ENCODE results near the gene ZNF559.
A peak's percentile ranks its signal among the peaks of the same experiment; 100 is the strongest.
"Not testable (repeated sequence)": the region's sequence is repeated elsewhere in the genome, so short reads cannot be mapped to it uniquely, and the experiment has no call there.

Gene ZNF559

DNA sequence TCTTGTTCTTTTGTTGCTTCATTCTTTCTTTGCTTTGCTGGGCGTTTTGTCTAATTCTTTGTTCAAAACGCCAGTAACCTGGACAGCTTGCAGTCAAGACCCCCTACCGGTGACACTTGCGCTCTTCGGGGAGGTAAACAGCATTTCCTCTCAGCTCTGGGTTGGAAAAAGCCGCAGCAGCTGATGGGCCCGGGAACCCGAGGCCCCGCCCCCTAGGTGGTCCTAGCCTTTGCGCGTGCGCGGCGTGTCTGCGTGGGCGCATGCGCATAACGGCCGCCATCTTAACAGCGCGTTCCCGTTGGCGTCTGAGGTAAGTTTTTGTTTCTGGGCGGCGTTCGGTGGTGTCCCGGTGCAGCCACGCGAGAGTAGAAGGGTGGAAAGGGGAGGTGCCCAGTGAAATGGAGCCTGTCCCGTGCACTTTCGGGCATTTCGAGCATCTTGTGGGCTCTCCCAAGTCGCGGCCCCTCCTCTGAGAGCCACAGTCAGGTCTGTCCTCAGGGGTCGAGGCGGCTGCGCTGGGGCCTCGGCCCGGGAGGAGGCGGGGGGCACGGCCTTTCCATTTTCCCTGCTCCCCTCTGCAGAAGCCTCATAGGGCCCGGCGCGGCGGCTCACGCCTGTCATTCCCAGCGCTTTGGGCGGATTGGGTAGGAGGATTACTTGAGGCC lies at the start of gene ZNF559:
TSS of gene ZNF559 (plus strand) at position 261 of the 665 bp plus-strand sequence. CDS start 14,371 bp downstream, outside the sequence.
- peak; percentile 97 for DNase-seq

GRCh38 chr19:9283485-9283884 lies 40.5 kb upstream of the ZNF559 start:
- DNase-seq: peak; percentile 7

DNA sequence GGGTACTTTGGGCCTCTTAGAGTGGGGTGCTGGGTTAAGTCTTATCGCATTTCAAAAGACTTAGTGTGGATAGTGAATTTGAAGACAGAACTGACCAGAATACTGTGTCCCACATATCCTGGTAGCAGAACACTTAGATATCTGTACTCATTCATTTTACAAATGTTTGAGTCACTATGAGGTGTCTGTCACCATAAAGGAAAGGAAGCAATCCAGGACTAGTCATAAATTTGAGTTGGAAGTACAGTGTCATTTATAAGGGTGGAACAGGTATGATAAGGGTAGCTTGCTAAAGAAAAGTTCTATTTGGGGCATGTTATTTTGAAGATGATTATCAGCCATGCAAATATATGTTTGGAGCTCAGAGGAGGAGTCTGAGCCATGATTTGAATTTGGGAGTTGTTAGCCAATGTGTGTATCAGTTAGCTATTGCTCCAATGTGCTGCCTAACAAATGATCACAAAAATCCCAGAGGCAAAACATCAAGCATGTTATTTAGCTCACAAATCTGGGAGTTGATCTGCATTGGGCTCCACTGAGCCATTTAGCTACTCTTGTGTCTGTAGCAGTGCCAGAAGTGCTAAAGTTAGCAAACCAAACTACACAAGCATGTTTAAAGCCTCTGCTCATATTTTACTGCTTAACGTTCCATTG lies 34.6 kb upstream of the ZNF559 start:
- no peak for DNase-seq

DNA sequence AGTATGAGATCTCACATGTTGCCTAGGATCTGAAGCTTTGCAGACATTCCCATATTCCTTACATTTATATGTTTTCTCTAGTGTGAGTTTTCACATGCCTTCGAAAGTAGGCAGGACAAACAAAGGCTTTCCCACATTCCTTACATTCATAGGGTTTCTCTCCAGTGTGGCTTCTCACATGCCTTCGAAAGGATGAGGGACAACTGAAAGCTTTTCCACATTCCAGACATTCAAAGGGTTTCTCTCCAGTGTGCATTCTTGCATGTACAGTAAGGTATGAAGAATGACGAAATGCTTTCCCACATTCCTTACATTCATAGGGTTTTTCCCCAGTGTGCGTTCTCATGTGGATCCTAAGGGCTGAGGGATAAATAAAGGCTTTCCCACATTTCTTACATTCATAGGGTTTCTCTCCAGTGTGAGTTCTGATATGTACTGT lies 28.5 kb upstream of the ZNF559 start:
- no peak for DNase-seq

DNA sequence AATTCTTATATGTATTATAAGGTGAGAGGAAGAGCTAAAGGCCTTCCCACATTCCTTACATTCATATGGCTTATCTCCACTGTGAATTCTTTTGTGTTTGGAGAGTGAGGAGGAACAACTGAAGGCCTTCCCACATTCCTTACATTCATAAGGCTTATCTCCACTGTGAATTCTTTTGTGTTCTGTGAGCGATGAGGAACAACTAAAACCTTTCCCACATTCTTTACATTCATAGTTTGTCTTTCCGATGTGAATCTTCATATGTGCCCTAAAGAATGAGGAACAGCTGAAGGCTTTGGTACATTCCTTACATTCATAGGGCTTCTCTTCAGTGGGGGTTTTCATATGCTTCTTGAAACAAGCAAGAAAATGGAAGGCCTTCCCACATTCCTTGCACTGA lies 27.6 kb upstream of the ZNF559 start:
- DNase-seq: no peak

- DNase-seq: no peak
Measured at GRCh38 chr19:9306443-9306842, 17.5 kb upstream of the ZNF559 start.

DNA sequence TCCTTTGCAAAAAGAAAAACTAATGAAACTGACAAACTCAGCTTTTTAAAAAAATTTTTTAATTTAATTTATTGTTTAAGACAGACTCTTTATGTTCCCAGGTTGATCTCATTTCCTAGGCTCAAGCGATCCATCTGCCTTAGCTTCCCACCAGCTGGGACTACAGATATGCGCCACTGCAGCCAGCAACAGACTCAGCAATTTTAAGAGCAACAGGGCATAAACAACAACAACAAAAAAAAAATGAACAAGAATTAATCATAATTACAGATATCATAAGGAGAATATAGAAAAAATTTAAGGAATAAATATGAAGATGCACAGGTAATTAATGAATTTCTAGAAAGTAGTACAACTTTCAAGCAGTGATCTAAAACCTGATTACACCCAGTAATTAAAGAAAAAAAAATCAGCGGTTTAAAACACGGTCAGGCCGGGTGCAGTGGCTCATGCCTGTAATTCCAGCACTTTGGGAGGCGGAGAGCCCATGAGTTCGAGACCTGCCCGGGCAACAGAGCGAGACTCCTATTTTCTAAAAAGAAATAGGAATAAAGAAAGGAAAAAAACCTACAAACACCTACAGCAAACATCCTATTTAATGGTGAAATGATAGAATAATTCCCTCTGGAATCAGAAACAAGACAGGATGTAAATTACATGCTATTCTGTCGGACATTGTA lies 15.7 kb upstream of the ZNF559 start:
- no peak for DNase-seq

DNA sequence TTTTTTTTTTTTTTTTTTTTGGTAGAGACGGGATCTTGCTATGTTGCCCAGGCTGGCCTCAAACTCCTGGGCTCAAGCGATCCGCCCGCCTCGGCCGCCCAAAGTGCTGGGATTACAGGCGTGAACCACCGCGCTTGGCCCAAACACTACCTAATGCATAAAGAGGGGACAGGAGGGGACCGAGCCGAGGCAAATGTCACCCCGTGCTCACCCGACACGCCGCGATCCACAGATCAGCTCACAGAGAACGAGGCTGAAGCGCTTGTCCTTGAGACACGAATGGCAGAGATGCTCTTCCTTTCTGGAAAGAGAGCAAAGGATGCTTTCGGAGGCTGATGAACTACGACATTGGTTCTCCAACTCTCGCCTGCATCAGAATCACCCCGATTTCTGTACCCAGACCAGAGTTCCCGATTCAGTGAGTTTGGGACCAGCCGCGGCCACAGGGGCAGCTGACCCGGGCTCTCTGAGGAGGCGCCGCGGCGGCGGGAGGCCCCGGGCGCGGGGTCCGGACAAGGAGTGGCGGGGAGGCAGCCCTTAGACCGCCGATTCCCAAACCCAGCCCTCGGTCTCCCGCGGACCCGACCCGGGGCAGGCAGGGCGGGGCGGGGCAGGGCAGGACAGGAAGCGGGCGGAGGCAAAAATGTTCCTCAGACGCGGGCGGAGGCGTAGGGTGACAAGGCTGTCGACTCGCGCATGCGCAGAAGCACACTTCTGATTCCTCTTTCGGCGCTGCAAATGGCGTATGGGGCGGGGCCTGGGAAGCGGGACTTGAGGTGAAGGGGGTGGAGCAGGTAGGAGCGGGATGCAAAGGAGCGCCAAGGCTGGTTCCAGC lies 14.6 kb upstream of the ZNF559 start, which contains the start of gene ZNF699:
TSS of gene ZNF699 (minus strand) at position 700 of the 835 bp plus-strand sequence. CDS start 4,719 bp downstream, outside the sequence.
- peak; percentile 98 for DNase-seq

DNA sequence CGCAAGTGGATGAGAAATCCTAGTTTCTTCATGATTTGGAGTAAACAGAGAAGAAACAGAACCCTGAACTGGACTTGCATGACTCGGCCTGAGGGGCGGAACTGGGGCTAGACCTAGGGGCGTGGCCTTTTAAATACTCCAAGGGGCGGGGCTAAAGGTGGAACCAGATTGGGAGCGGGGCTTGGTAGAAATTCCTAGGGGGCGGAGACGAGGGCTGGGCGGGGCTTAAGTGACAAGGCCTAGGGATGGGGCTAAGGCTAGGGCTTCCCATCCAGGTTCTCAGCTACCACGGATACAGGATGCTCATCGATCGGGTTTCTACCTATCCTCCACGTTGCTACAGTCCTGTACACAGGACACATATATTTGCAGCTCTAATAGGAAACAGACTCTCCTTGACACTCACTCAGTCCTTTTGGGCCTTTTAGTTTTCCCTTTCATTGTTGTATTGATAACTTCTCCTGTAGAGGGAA lies 14.0 kb upstream of the ZNF559 start:
- DNase-seq: no peak

DNA sequence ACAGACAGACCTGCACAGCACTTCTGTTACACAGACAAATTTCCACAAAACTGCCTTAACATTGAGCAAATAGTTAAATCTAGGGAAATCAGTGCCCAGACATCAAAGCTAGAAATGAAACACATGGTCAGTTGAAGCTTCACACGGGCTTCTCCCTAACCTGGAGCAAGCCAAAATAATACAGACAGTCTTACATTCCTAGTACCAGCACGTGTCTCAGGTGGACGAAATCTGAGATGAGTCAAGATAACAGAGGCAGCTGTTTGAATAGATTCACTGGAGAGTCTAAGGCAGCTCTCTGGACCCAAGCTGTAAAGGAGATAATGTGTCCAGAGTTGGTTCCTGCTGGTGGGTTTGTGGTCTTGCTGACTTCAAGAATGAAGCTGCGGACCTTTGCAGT lies 10.2 kb upstream of the ZNF559 start:
- DNase-seq: no peak

- DNase-seq: no peak
Measured at GRCh38 chr19:9321338-9321737, 2.6 kb upstream of the ZNF559 start.

DNA sequence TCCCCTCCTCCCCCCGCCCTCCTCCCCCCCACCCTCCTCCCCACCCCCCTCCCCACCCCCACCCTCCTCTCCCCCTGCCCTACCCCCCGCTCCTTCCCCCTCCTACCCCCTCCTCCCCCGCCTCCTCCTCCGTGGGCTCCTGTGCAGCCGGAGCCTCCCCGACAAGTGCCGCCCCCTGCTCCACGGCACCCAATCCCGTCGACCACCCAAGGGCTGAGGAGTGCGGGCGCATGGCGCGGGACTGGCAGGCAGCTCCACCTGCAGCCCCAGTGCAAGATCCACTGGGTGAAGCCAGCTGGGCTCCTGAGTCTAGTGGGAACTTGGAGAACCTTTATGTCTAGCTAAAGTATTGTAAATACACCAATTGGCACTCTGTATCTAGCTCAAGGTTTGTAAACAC lies 2.2 kb upstream of the ZNF559 start:
- DNase-seq: not testable (repeated sequence)

- not testable (repeated sequence) for DNase-seq
Measured at GRCh38 chr19:9322201-9322600, 1.8 kb upstream of the ZNF559 start.

DNA sequence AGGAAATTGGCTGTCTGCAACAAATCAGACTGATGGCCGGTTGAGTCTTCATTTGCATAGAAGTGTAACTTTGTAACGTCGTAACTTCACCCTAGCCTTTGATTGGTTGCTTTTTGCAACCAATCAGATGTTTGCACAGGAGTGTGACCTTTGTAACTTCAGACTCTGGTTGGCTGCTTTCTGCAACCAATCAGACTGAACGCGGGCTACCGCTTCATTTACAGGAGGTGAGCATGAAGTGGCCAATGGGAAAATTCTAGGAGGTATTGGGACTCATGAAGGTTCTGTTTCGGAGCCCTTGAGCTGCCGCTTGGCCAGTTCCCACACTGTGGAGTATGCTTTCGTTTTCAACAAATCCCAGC lies 441 bp upstream of the ZNF559 start:
- DNase-seq: peak; percentile 80

DNA sequence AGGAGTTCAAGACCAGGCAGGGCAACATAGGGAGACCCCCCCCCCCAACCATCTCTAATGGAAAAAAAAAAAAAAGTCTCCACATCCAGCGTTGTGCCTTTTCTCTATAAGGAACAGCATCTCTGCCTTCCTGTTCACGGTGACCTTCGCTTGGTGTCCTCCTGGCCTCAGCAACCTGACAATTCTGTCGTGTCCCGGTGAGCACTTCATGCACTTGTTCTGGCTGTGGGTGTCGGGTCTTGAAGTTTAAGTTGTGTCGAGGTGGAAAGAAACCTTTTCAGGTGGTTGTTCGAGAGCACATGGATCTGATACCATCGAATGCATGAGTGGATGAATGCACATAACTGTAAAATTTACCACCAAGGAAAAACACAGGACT lies 594 bp downstream of the ZNF559 start:
- DNase-seq: no peak

DNA sequence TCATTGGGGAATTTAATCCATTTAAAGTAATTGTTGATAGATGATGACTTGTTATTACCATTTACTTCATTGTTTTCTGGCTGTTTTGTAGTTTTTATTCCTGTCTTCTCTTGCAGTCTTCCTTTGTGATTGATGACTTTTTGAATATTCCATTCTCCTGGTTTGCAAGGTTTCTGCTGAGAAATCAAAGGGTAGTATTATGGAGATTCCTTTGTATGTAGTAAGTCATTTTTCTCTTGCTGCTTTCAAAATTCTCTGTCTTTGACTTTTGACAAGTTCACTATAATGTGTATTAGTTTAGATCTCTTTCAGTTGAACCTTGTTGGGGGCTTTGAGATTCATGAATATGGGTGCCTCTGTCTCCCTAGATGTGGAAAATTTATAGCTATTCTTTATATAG lies 6.0 kb downstream of the ZNF559 start:
- no peak for DNase-seq

DNA sequence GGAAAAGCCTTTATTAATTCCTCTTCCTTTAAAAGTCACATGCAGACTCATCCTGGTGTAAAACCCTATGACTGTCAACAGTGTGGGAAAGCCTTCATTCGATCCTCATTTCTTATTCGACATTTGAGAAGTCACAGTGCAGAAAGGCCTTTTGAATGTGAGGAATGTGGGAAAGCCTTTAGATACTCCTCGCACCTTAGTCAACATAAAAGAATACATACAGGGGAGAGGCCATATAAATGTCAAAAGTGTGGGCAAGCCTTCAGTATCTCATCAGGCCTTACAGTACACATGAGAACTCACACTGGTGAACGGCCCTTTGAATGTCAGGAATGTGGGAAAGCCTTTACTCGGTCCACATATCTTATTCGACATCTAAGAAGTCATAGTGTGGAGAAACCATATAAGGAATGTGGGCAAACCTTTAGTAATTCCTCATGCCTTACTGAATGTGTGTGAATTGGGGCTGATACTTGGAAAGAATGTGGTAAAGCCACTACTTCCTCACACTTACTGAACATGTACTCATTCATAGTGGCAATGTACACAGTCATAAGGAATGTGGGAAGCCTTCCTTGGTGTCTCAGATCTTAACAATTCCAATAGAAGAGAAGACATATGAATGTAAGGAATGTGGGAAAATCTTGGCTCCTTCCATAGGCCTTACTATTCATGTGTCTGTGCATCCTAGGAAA lies 18.8 kb downstream of the ZNF559 start:
- DNase-seq: no peak

GRCh38 chr19:9345005-9345404 lies 21.0 kb downstream of the ZNF559 start:
- DNase-seq: no peak

DNA sequence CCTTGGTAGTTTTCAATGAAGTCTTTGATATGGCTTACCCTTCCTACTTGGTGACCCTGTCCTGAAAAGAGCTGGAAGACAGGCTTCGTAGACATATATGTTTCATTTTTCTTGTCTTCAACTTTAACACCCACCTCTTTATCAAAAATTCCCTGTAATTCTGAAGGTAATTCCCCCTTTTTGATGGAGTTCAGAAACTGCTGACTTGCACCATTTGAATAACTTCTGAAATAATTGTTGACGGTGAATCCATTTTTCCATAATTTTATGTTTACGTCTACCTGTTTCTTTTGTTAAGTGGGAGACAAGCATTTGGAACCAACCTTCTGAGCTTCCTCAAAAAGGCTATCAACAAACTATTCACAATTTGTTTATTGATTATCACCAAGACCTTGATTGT lies 24.3 kb downstream of the ZNF559 start:
- no peak for DNase-seq

GRCh38 chr19:9348671-9349070 lies 24.7 kb downstream of the ZNF559 start:
- DNase-seq: no peak

DNA sequence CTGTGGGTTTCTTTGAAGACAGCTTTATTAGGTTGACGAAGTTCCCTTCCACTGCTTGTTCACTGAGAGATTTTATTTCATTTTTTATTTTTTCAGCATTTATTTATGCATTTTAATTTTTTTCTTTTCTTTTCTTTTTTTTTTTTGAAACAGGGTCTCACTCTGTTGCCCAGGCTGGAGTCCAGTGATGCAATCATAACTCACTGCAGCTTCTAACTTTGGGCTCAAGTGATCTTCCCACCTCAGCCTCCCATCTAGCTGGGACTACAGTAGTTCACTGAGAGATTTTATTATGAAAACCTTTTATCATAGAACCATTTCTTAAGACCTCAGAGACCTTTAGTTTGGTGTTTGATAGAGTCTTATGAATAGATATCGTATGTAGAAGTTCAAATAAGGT lies 28.5 kb downstream of the ZNF559 start:
- no peak for DNase-seq

GRCh38 chr19:9353011-9353410 lies 29.0 kb downstream of the ZNF559 start:
- DNase-seq: no peak
